ENCODE results near the gene ZSCAN4. TPM values are rescaled to one million over a fixed set of nuclear protein-coding genes. Genes with fewer than 3 reads are reported as not detected.

ZSCAN4 gene
- total RNA-seq, 3 donors from 2014 or later = not detected

GRCh38 chr19:57706346-57706745 lies 37.6 kb downstream of the ZSCAN4 start:
- Mint-ChIP-seq H3K27me3 (ENCODE audit: low read depth) (peaks cover 10% of the 10 kb centered on the region), H3K4me1 (ENCODE audit: low read depth) (peaks cover 20% of the 10 kb centered on the region), H3K9me3 (peaks cover 62% of the 10 kb centered on the region), H3K4me3 (no peak overlapping the region), H3K36me3 (ENCODE audit: insufficient read depth) (peaks cover 51% of the 10 kb centered on the region)
- no peak for DNase-seq
- no peak for ATAC-seq

DNA sequence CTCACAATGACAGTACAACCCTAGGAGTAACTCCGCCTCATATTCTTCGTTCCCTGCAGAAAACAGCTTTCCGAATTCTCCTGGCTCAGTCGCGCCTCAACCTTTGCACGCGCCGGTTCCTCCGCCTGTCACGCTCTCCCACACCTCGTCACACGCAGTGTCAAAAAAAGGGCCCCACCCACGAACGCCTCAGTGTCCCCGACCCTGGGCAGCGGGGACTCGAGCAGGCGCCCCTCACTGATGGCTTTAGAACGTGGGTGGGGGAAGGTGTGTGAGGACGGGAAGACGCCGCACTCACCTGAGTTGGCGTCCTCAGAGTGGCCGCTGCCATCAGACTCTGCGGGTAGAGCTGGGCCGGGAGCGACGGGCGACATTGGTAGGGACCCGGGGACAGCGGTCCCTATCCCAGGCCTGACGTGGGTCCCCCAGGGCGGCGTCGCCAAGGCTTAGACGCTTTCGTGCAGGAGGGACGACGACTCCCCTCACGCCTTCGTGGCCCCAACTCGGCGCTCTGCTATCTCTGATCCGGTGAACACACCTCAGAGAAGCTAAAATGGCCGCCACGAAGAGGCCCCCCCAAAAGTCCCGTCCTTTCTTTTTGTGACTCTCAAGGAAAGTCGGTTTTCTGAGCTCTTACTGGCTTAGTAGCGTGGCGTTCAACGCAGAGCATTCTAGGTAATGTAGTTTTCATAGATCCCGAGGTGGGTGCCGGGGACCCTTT lies 40.1 kb downstream of the ZSCAN4 start, which contains the start of gene ZNF154:
Gene ZNF154 (minus strand): TSS at position 564 of the 721 bp plus-strand sequence. CDS start 233 bp downstream, at position 331.
- peak within 1 kb of the TSS; percentile 81 for H3K4me3 Mint-ChIP-seq
- H3K9me3 Mint-ChIP-seq = peaks cover 60% of the 10 kb centered on the region
- ATAC-seq (peak; percentile 84 to 90), DNase-seq (peak; percentile 18)
- peaks cover 20% of the 10 kb centered on the region for H3K4me1 Mint-ChIP-seq (ENCODE audit: low read depth)
- peaks cover 10% of the 10 kb centered on the region for H3K27me3 Mint-ChIP-seq (ENCODE audit: low read depth)
- H3K36me3 Mint-ChIP-seq (ENCODE audit: insufficient read depth) = peaks cover 44% of the 10 kb centered on the region

GRCh38 chr19:57709616-57710015 lies 40.9 kb downstream of the ZSCAN4 start:
- Mint-ChIP-seq H3K9me3 (peaks cover 59% of the 10 kb centered on the region), H3K36me3 (ENCODE audit: insufficient read depth) (peaks cover 45% of the 10 kb centered on the region), H3K4me1 (ENCODE audit: low read depth) (peaks cover 20% of the 10 kb centered on the region), H3K4me3 (peak overlapping the region; percentile 81), H3K27me3 (ENCODE audit: low read depth) (peaks cover 10% of the 10 kb centered on the region)
- ATAC-seq (no peak), DNase-seq (no peak)

DNA sequence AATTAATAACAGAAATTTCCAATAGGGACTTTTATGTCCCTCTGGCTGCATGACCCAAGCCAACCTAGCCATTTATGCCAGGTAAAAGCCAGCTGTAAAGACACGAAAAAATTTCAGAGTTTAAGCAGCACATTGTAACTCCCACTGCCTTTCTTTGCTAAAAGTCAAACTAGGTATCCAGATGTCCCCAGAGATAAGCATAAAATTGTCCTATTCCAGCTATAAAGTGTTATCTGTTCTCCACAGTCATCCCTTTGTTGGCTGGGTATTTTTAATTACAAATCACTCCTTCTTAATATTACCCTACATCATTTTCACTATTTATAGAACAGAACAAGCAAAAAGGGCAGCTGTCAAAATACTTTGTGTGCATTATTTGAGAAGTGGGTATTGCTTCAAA lies 43.5 kb downstream of the ZSCAN4 start:
- peaks cover 14% of the 10 kb centered on the region for H3K4me1 Mint-ChIP-seq (ENCODE audit: low read depth)
- no peak for DNase-seq
- no peak overlapping the region for H3K4me3 Mint-ChIP-seq
- peaks cover 45% of the 10 kb centered on the region for H3K36me3 Mint-ChIP-seq (ENCODE audit: insufficient read depth)
- H3K9me3 Mint-ChIP-seq = peaks cover 53% of the 10 kb centered on the region
- peaks cover 9% of the 10 kb centered on the region for H3K27me3 Mint-ChIP-seq (ENCODE audit: low read depth)
- no peak for ATAC-seq

- Mint-ChIP-seq H3K9me3 (peaks cover 59% of the 10 kb centered on the region), H3K27me3 (ENCODE audit: low read depth) (no peaks in the 10 kb centered on the region), H3K36me3 (ENCODE audit: insufficient read depth) (peaks cover 68% of the 10 kb centered on the region), H3K4me1 (ENCODE audit: low read depth) (peaks cover 2% of the 10 kb centered on the region), H3K4me3 (no peak overlapping the region)
- DNase-seq = no peak
- ATAC-seq = no peak
Observed at GRCh38 chr19:57719424-57719823, 50.7 kb downstream of the ZSCAN4 start.

DNA sequence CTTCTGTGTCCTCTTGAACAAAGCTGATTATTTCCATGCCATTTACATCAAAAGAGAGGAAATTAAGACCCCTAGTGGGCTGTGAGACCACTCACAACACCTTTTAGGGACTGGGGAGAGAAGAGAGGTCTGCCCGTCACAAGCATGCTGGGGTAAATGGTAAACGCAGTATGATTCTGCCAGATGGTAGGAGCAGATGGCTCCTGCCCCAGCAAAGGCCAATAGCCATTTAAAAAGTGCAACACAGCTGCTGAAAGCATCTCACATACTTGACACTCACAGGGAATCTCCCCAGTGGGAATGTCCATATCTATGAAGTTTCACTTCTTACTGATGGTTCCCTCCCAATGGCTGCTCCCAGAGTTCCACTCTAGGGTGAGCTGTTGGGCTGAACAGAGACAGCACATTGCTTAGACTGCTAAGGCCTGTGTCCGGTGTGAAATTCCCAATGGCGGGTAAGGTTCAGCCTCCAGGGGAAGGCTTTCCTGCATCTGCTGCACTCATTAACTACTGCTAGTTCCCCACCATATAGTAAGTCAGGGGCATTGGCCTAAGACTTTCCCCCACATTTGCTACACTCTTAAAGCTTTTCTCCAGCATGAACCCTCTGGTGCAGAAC lies 51.3 kb downstream of the ZSCAN4 start:
- no peaks in the 10 kb centered on the region for H3K27me3 Mint-ChIP-seq (ENCODE audit: low read depth)
- H3K4me3 Mint-ChIP-seq = no peak overlapping the region
- DNase-seq (no peak), ATAC-seq (no peak)
- H3K36me3 Mint-ChIP-seq (ENCODE audit: insufficient read depth) = peaks cover 66% of the 10 kb centered on the region
- peaks cover 5% of the 10 kb centered on the region for H3K4me1 Mint-ChIP-seq (ENCODE audit: low read depth)
- H3K9me3 Mint-ChIP-seq = peaks cover 61% of the 10 kb centered on the region

GRCh38 chr19:57720878-57721277 lies 52.1 kb downstream of the ZSCAN4 start:
- DNase-seq = no peak
- ATAC-seq = no peak
- no peaks in the 10 kb centered on the region for H3K27me3 Mint-ChIP-seq (ENCODE audit: low read depth)
- no peak overlapping the region for H3K4me3 Mint-ChIP-seq
- H3K4me1 Mint-ChIP-seq (ENCODE audit: low read depth) = peaks cover 5% of the 10 kb centered on the region
- H3K36me3 Mint-ChIP-seq (ENCODE audit: insufficient read depth) = peaks cover 62% of the 10 kb centered on the region
- peaks cover 56% of the 10 kb centered on the region for H3K9me3 Mint-ChIP-seq

Other genes with a start within 250 kb of the ZSCAN4 start
- gene ZNF749, start 233.6 kb upstream of the ZSCAN4 start, total RNA-seq = 10 to 100 TPM; 23.2 to 32.8 (median 26.5) TPM
- under 1 TPM in 1 of 3 donors, not detected in 2; 0.08 TPM for gene VN1R1, start 211.8 kb upstream of the ZSCAN4 start, total RNA-seq
- gene ZNF772, start 191.4 kb upstream of the ZSCAN4 start, total RNA-seq = 1 to 10 TPM; 3.1 to 3.7 (median 3.2) TPM
- gene ZNF419, start 181.2 kb upstream of the ZSCAN4 start, total RNA-seq = 1 to 10 TPM; 3.3 to 4.2 (median 3.9) TPM
- gene ZNF773, start 169.0 kb upstream of the ZSCAN4 start, total RNA-seq = 1 to 10 TPM; 4.5 to 4.6 (median 4.5) TPM
- gene ZNF549, start 141.6 kb upstream of the ZSCAN4 start, total RNA-seq = 1 to 10 TPM; 3.2 to 4.1 (median 3.8) TPM
- gene ZNF550, start 109.1 kb upstream of the ZSCAN4 start, total RNA-seq = 10 to 100 TPM in 1 of 3 donors, 1 to 10 TPM in 2; 8.3 to 10.9 (median 8.7) TPM
- 1 to 10 TPM; 2.8 to 2.9 (median 2.8) TPM for gene ZNF416, start 90.0 kb upstream of the ZSCAN4 start, total RNA-seq
- gene ZIK1, start 84.8 kb upstream of the ZSCAN4 start, total RNA-seq = 1 to 10 TPM; 3.7 to 5.6 (median 5.1) TPM
- gene ZNF530, start 69.0 kb upstream of the ZSCAN4 start, total RNA-seq = 1 to 10 TPM; 4.7 to 7.7 (median 4.9) TPM
- gene ZNF134, start 54.7 kb upstream of the ZSCAN4 start, total RNA-seq = 10 to 100 TPM; 13.7 to 18.9 (median 13.7) TPM
- gene ZNF211, start 35.8 kb upstream of the ZSCAN4 start, total RNA-seq = 1 to 10 TPM; 4.1 to 4.5 (median 4.4) TPM
- 1 to 10 TPM; 8.7 to 9.7 (median 9.2) TPM for gene ZNF551, start 13.0 kb downstream of the ZSCAN4 start, total RNA-seq
- gene ZNF154, start 40.3 kb downstream of the ZSCAN4 start, total RNA-seq = 1 to 10 TPM; 1.3 to 2.1 (median 1.6) TPM
- 1 to 10 TPM; 4.0 to 6.9 (median 5.9) TPM for gene ZNF671, start 58.7 kb downstream of the ZSCAN4 start, total RNA-seq
- gene ZNF776, start 77.9 kb downstream of the ZSCAN4 start, total RNA-seq = 1 to 10 TPM; 5.5 to 7.6 (median 5.7) TPM
- gene ZNF586, start 100.7 kb downstream of the ZSCAN4 start, total RNA-seq = 10 to 100 TPM; 14.7 to 17.6 (median 15.5) TPM
- gene ZNF552, start 146.0 kb downstream of the ZSCAN4 start, total RNA-seq = 1 to 10 TPM; 6.4 to 7.9 (median 6.6) TPM
- 10 to 100 TPM; 22.6 to 29.1 (median 27.9) TPM for gene ZNF587B, start 161.4 kb downstream of the ZSCAN4 start, total RNA-seq
- 10 to 100 TPM; 17.9 to 22.1 (median 20.8) TPM for gene ZNF587, start 180.9 kb downstream of the ZSCAN4 start, total RNA-seq
- 10 to 100 TPM; 21.7 to 30.6 (median 22.0) TPM for gene ZNF814, start 220.1 kb downstream of the ZSCAN4 start, total RNA-seq
- gene ZNF417, start 247.7 kb downstream of the ZSCAN4 start, total RNA-seq = 1 to 10 TPM; 4.7 to 6.8 (median 6.0) TPM